ENCODE measurements around the gene CEP63. TPM values are rescaled to one million over a fixed set of nuclear protein-coding genes. Genes with fewer than 3 reads are reported as not detected.

CEP63 gene
- total RNA-seq, 1 donor, result 19.4 TPM

DNA sequence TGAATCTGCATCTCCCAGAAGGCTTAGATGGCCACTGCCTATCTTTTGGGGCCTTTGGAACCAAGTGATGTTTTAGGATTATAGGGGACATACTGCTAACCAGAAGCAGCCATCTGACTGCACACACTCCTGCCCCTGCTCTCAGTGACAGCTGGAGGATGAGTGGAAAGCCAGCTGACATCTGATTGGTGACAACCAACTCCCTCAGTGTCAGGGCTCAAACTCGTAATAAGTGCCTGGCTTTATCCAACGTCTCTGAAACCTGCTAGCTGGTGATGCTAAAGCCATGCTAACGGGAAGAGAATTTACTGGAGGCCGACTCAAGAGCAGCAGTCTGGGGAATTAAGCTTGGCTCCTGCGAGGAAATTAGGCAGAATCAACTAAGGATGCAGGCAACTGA is 129.9 kb downstream of the CEP63 start:
- no peak overlapping the region for H3K4me3 ChIP-seq (ENCODE audit: low read depth, low read length)
- DNase-seq (ENCODE audit: low read depth), result no peak
- TF ChIP-seq CTCF (IDR thresholded peaks at IDR 0.05; ENCODE audit: insufficient read depth, low read length), result no peak

GRCh38 chr3:134617608-134618477 is 132.0 kb downstream of the CEP63 start:
- TF ChIP-seq CTCF (IDR thresholded peaks at IDR 0.05; ENCODE audit: insufficient read depth, low read length), result no peak
- no peak overlapping the region for H3K4me3 ChIP-seq (ENCODE audit: low read depth, low read length)
- DNase-seq (ENCODE audit: low read depth), result no peak

- no peak overlapping the region for H3K4me3 ChIP-seq (ENCODE audit: low read depth, low read length)
- TF ChIP-seq CTCF (IDR thresholded peaks at IDR 0.05; ENCODE audit: insufficient read depth, low read length), result no peak
- no peak for DNase-seq (ENCODE audit: low read depth)
These were observed 132.8 kb downstream of the CEP63 start for GRCh38 chr3:134618478-134619300.

- H3K4me3 ChIP-seq (ENCODE audit: low read depth, low read length), result no peak overlapping the region
- no peak for TF ChIP-seq CTCF (IDR thresholded peaks at IDR 0.05; ENCODE audit: insufficient read depth, low read length)
- no peak for DNase-seq (ENCODE audit: low read depth)
These were observed 133.4 kb downstream of the CEP63 start for GRCh38 chr3:134619301-134619615.

- no peak overlapping the region for H3K4me3 ChIP-seq (ENCODE audit: low read depth, low read length)
- DNase-seq (ENCODE audit: low read depth), result no peak
- no peak for TF ChIP-seq CTCF (IDR thresholded peaks at IDR 0.05; ENCODE audit: insufficient read depth, low read length)
These were observed 134.1 kb downstream of the CEP63 start for GRCh38 chr3:134619884-134620445.

DNA sequence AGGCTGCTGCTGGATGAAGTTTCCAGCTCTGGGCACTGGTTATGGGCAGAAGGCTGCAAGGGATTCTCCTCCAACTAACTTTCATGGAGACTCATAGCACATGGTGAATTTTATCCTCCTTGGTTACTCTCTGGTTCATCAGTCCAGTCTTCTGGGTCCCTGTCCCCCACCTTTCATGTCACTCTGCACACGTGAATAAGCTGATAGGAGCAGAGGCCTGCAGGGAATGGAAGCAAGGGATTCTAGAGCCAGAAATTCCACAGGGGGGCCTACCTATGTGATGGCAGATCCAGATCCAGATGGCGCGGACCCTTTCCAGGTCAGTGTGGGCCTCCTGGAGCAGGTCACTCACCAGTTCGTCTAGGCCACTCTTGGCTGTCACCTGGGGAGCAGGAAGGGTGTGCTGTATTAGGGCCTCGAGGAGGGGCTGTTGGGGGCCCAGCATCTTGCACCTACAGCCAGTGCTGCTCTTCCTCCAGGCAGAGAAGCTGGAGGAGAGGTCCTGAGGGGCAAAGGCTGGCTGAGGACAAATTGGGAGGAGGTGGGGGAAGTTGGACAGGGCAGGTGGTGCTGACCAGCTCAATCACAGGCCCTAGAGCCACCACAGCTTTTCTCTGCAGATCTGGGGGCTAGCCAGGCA is 134.7 kb downstream of the CEP63 start:
- no peak overlapping the region for H3K4me3 ChIP-seq (ENCODE audit: low read depth, low read length)
- no peak for TF ChIP-seq CTCF (IDR thresholded peaks at IDR 0.05; ENCODE audit: insufficient read depth, low read length)
- DNase-seq (ENCODE audit: low read depth), result no peak

Measured in fibroblast of the aortic adventitia (primary cell).